SK-N-SH (cell line): ENCODE data around the gene NIP7.

Source experiments
- CTCF ChIP-seq: fragments of 200-600 bp; sonication (generic); IDR thresholded peaks from 2 replicates; pipeline ENCODE4 v1.6.1; 2017; ENCODE audit warnings: antibody characterized with exemption, mild to moderate bottlenecking, moderate library complexity
- EP300 ChIP-seq, 2 experiments: IDR thresholded peaks; 2 replicates each; pipeline versions ENCODE4 v1.4.0 to v1.6.1; 2012; ENCODE audit warnings: borderline replicate concordance in 1 of 2, low read depth in 1 of 2, low read length in 1 of 2
- EZH2phosphoT487 ChIP-seq: fragments of 200-600 bp; sonication (generic); IDR thresholded peaks from 2 replicates; pipeline ENCODE4 v1.6.1; 2017; ENCODE audit warnings: low read depth, mixed run types, mild to moderate bottlenecking, antibody characterized with exemption, moderate library complexity, borderline replicate concordance
- FOSL2 ChIP-seq: IDR thresholded peaks from 2 replicates; pipeline ENCODE4 v1.4.0; 2012; ENCODE audit warnings: low read depth, mild to moderate bottlenecking, moderate library complexity, borderline replicate concordance
- FOXM1 ChIP-seq: IDR thresholded peaks from 2 replicates; pipeline ENCODE4 v1.4.0; 2012; ENCODE audit warnings: low read depth, mild to moderate bottlenecking
- JUND ChIP-seq: IDR thresholded peaks from 2 replicates; pipeline ENCODE4 v1.4.0; 2012
- MAX ChIP-seq: IDR thresholded peaks from 2 replicates; pipeline ENCODE4 v1.4.0; 2012; ENCODE audit warnings: low read depth
- NFIC ChIP-seq: IDR thresholded peaks from 2 replicates; pipeline ENCODE4 v1.4.0; 2012; ENCODE audit warnings: borderline replicate concordance
- RAD21 ChIP-seq: IDR thresholded peaks from 2 replicates; pipeline ENCODE4 v1.6.1; 2012; ENCODE audit warnings: mild to moderate bottlenecking, low read length
- RFX5 ChIP-seq: IDR thresholded peaks from 2 replicates; pipeline ENCODE4 v1.6.1; 2012; ENCODE audit warnings: mild to moderate bottlenecking, improper control_type of control experiment, low read length
- TAF1 ChIP-seq: IDR thresholded peaks from 2 replicates; pipeline ENCODE4 v1.6.1; 2012; ENCODE audit warnings: low read depth, mild to moderate bottlenecking, low read length, moderate library complexity, borderline replicate concordance
- TCF12 ChIP-seq: IDR thresholded peaks from 2 replicates; pipeline ENCODE4 v1.4.0; 2012
- USF2 ChIP-seq: fragments of 150-350 bp; IDR thresholded peaks from 2 replicates; pipeline ENCODE4 v1.6.1; 2017; ENCODE audit warnings: antibody characterized with exemption, low read length, low read depth, borderline replicate concordance
- ZBTB33 ChIP-seq: IDR thresholded peaks from 2 replicates; pipeline ENCODE4 v1.4.0; 2012; ENCODE audit warnings: low read depth, borderline replicate concordance

GRCh38 chr16:69344171-69344570, 4.6 kb downstream of the NIP7 start:
- TF ChIP-seq FOXM1 (no peak), CTCF (no peak), ZBTB33 (no peak), TCF12 (no peak), FOSL2 (no peak), JUND (no peak), MAX (no peak), EZH2phosphoT487 (no peak), RAD21 (no peak), USF2 (no peak), RFX5 (no peak), NFIC (no peak), TAF1 (no peak), EP300 (IDR thresholded peaks at IDR 0.05; ENCODE audit: borderline replicate concordance in 1 of 2, low read depth in 1 of 2, low read length in 1 of 2) (no peak)
